Suprapubic skin (tissue), 3 donors: ENCODE measurements around the gene VILL.

Source experiments
- EP300 ChIP-seq: sonication (generic); formaldehyde crosslinking; IDR thresholded peaks from one replicate; pipeline ENCODE4 v1.6.1; 2017; ENCODE audit warnings: antibody characterized with exemption
- POLR2A ChIP-seq, 2 donors: fragments of 450-650 bp; IDR thresholded peaks; one replicate each; pipeline ENCODE4 v1.6.1; 2017; ENCODE audit warnings: antibody characterized with exemption in 2 of 2, mild to moderate bottlenecking in 2 of 2, moderate library complexity in 2 of 2
- TF ChIP-seq, protein P1 (sequence below), 2 donors: fragments of 200-600 bp in 1 of 2; fragments of 450-650 bp in 1 of 2; sonication (generic) in 1 of 2; IDR thresholded peaks; one replicate each; pipeline ENCODE4 v1.5.1; 2016 to 2019; ENCODE audit warnings: antibody characterized with exemption in 2 of 2, mild to moderate bottlenecking in 1 of 2, moderate library complexity in 1 of 2

DNA sequence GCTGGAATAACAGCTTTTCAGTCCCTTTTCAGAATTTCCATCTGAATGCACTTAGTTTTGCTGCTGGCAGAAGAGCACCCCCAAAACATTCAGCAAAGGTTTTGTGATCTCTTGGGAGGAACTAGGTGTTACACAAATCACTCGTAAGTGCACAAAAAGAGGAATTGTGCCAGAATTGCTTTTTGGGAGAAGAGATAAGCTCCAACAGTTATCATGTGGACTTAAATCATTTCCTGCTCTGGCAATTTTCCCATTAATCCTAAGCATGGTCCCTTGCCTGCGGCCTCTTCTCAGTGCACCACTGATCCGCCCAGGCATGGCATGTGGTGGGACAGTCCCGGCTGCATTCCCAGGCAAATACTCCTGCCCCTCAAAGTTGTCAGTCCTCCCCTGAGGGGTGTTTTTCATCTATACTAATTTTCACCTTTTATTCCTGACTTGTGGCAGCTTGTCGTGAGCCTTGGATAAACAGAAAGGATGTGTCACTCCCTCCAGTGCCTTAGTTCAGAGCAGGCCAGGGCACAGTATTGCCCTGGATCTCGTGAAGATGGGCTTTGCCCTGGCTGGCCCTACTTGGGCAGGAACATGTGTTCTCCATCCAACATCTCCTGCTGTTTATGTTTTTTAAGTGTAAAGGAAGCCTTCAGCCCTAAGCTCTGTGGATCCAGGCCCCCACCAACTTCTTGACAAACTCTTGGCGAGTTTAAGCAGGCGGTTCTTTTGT is 44.6 kb upstream of the VILL start:
- TF ChIP-seq POLR2A (IDR thresholded peaks at IDR 0.05) (no peak), EP300 (no peak)
- TF ChIP-seq, protein P1, sequence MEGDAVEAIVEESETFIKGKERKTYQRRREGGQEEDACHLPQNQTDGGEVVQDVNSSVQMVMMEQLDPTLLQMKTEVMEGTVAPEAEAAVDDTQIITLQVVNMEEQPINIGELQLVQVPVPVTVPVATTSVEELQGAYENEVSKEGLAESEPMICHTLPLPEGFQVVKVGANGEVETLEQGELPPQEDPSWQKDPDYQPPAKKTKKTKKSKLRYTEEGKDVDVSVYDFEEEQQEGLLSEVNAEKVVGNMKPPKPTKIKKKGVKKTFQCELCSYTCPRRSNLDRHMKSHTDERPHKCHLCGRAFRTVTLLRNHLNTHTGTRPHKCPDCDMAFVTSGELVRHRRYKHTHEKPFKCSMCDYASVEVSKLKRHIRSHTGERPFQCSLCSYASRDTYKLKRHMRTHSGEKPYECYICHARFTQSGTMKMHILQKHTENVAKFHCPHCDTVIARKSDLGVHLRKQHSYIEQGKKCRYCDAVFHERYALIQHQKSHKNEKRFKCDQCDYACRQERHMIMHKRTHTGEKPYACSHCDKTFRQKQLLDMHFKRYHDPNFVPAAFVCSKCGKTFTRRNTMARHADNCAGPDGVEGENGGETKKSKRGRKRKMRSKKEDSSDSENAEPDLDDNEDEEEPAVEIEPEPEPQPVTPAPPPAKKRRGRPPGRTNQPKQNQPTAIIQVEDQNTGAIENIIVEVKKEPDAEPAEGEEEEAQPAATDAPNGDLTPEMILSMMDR (IDR thresholded peaks at IDR 0.05): no peak
